HuH-7 (cell line): ENCODE measurements around the gene SNAPC2.
"Not testable (repeated sequence)": the region's sequence is repeated elsewhere in the genome, so short reads cannot be mapped to it uniquely, and the experiment has no call there.

Source experiments
- DNase-seq: peaks from one replicate; pipeline ENCODE4 v3.0.0; 2011; ENCODE audit warnings: low spot score

Gene SNAPC2

GRCh38 chr19:7933828-7934725, 13.9 kb downstream of the SNAPC2 start:
- no peak for DNase-seq

GRCh38 chr19:7934766-7935165, 14.6 kb downstream of the SNAPC2 start:
- no peak for DNase-seq

GRCh38 chr19:7940841-7941240, 20.7 kb downstream of the SNAPC2 start:
- no peak for DNase-seq

GRCh38 chr19:7941895-7942596, 21.9 kb downstream of the SNAPC2 start:
- DNase-seq = no peak

- no peak for DNase-seq
These were observed 22.9 kb downstream of the SNAPC2 start for GRCh38 chr19:7942981-7943443.

GRCh38 chr19:7943444-7944176, 23.5 kb downstream of the SNAPC2 start, which contains the start of gene TIMM44:
Gene TIMM44 (minus strand): TSS chr19:7943666. CDS start chr19:7943651, 15 bp downstream.
- peak; percentile 92 for DNase-seq

GRCh38 chr19:7944177-7944761, 24.1 kb downstream of the SNAPC2 start:
- DNase-seq = peak; percentile 79

GRCh38 chr19:7947939-7948338, 27.8 kb downstream of the SNAPC2 start:
- no peak for DNase-seq

- no peak for DNase-seq
These were observed 32.9 kb downstream of the SNAPC2 start for GRCh38 chr19:7953060-7953459.

GRCh38 chr19:7953576-7953975, 33.4 kb downstream of the SNAPC2 start:
- DNase-seq = no peak

- DNase-seq = no peak
These were observed 35.6 kb downstream of the SNAPC2 start for GRCh38 chr19:7955696-7956095.

- DNase-seq = no peak
These were observed 39.1 kb downstream of the SNAPC2 start for GRCh38 chr19:7959211-7959610.

- not testable (repeated sequence) for DNase-seq
These were observed 40.9 kb downstream of the SNAPC2 start for GRCh38 chr19:7961082-7961481.

- DNase-seq = no peak
These were observed 41.9 kb downstream of the SNAPC2 start for GRCh38 chr19:7961920-7962626.

GRCh38 chr19:7962644-7963268, 42.6 kb downstream of the SNAPC2 start:
- DNase-seq = no peak

- no peak for DNase-seq
These were observed 43.4 kb downstream of the SNAPC2 start for GRCh38 chr19:7963566-7963965.

- no peak for DNase-seq
These were observed 45.2 kb downstream of the SNAPC2 start for GRCh38 chr19:7965259-7965841.

GRCh38 chr19:7965921-7966665, 46.0 kb downstream of the SNAPC2 start:
- DNase-seq = no peak

- DNase-seq = no peak
These were observed 48.1 kb downstream of the SNAPC2 start for GRCh38 chr19:7968008-7968795.
